HEK293T (cell line): Measurements from ENCODE around the gene NPAS3.

Source experiments
- CTCF ChIA-PET: fragments of 350-600 bp; formaldehyde crosslinking; extraction: SDS; loops from one replicate; lab custom pipeline; 2021; ENCODE audit warnings: antibody characterized with exemption, inconsistent platforms; lab: Yijun Ruan, JAX
- POLR2A ChIA-PET: fragments of 350-600 bp; formaldehyde crosslinking; extraction: SDS; loops from one replicate; lab custom pipeline; 2020; ENCODE audit warnings: antibody characterized with exemption, inconsistent platforms; lab: Yijun Ruan, JAX
- DNase-seq: peaks from one replicate; pipeline ENCODE4 v3.0.0; 2012; ENCODE audit warnings: mixed read lengths; ENCODE audit errors: extremely low spot score
- ARNT ChIP-seq: fragments of 450-650 bp; IDR thresholded peaks from 2 replicates; pipeline ENCODE4 v1.6.1; 2017; ENCODE audit warnings: mild to moderate bottlenecking
- BHLHE40 ChIP-seq: fragments of 450-650 bp; IDR thresholded peaks from 2 replicates; pipeline ENCODE4 v1.6.1; 2016; ENCODE audit warnings: mild to moderate bottlenecking, moderate library complexity, borderline replicate concordance
- CTBP1 ChIP-seq: fragments of 450-650 bp; IDR thresholded peaks from 2 replicates; pipeline ENCODE4 v1.6.1; 2016; ENCODE audit warnings: borderline replicate concordance
- ELF4 ChIP-seq: fragments of 450-650 bp; IDR thresholded peaks from 2 replicates; pipeline ENCODE4 v1.6.1; 2017; ENCODE audit warnings: antibody characterized with exemption
- FOXA1 ChIP-seq: fragments of 450-650 bp; IDR thresholded peaks from 2 replicates; pipeline ENCODE4 v1.6.1; 2016; ENCODE audit warnings: mild to moderate bottlenecking
- FOXK2 ChIP-seq: fragments of 450-650 bp; IDR thresholded peaks from 2 replicates; pipeline ENCODE4 v1.6.1; 2016; ENCODE audit warnings: mild to moderate bottlenecking
- FOXM1 ChIP-seq: fragments of 450-650 bp; IDR thresholded peaks from 2 replicates; pipeline ENCODE4 v1.6.1; 2017; ENCODE audit warnings: mild to moderate bottlenecking, borderline replicate concordance
- HDGF ChIP-seq: fragments of 450-650 bp; IDR thresholded peaks from 2 replicates; pipeline ENCODE4 v1.6.1; 2017; ENCODE audit warnings: antibody characterized with exemption, borderline replicate concordance
- L3MBTL2 ChIP-seq: fragments of 450-650 bp; conservative IDR thresholded peaks from 2 replicates; pipeline ENCODE4 v1.6.1; 2016; ENCODE audit warnings: mild to moderate bottlenecking
- LEF1 ChIP-seq: fragments of 450-650 bp; IDR thresholded peaks from 2 replicates; pipeline ENCODE4 v1.6.1; 2017; ENCODE audit warnings: mild to moderate bottlenecking, borderline replicate concordance
- NFRKB ChIP-seq: fragments of 450-650 bp; IDR thresholded peaks from 2 replicates; pipeline ENCODE4 v1.6.1; 2016; ENCODE audit warnings: mild to moderate bottlenecking, moderate library complexity
- SP1 ChIP-seq: fragments of 450-650 bp; IDR thresholded peaks from 2 replicates; pipeline ENCODE4 v1.6.1; 2017
- SUZ12 ChIP-seq: fragments of 450-650 bp; IDR thresholded peaks from 2 replicates; pipeline ENCODE4 v1.6.1; 2016; ENCODE audit warnings: mild to moderate bottlenecking
- TARDBP ChIP-seq: fragments of 450-650 bp; IDR thresholded peaks from 2 replicates; pipeline ENCODE4 v1.6.1; 2016
- ZNF384 ChIP-seq: fragments of 450-650 bp; IDR thresholded peaks from 2 replicates; pipeline ENCODE4 v1.6.1; 2016
- TF ChIP-seq, protein P1 (sequence below): fragments of 450-650 bp; IDR thresholded peaks from 2 replicates; pipeline ENCODE4 v1.6.1; 2016

Gene NPAS3

DNA sequence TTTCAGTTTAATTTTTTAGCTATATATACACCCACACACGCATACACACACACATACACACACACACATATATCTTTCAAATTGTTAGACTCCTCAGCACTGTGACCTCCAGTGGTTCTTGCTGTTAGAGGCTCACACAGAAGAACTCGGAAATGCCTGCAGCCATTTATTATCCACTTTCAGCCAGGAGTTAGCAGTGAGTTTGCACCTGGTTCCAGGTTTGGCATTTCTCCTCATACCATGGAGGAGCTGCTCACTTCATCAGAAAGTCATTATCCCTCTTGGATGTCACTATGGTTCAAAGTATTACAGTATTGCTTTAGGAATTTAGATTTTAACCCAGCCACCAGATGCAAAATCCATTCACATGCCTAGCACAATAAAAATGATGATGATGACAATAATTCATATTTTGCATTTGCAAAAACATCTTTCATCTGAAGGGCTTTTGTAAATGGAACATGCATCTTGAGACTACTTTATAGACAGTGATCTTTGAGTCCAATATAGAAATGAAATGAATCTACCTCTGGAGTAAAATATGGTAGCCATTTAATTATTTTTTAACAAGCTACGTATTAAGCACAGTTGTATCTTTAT lies 42.3 kb downstream of the NPAS3 start:
- ChIA-PET POLR2A (no interaction called here), CTCF (no interaction called here)
- no peak for DNase-seq
- no peak for TF ChIP-seq FOXM1
- no peak for TF ChIP-seq ARNT
- TF ChIP-seq ELF4, result no peak
- TF ChIP-seq, protein P1, sequence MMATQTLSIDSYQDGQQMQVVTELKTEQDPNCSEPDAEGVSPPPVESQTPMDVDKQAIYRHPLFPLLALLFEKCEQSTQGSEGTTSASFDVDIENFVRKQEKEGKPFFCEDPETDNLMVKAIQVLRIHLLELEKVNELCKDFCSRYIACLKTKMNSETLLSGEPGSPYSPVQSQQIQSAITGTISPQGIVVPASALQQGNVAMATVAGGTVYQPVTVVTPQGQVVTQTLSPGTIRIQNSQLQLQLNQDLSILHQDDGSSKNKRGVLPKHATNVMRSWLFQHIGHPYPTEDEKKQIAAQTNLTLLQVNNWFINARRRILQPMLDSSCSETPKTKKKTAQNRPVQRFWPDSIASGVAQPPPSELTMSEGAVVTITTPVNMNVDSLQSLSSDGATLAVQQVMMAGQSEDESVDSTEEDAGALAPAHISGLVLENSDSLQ, result no peak

DNA sequence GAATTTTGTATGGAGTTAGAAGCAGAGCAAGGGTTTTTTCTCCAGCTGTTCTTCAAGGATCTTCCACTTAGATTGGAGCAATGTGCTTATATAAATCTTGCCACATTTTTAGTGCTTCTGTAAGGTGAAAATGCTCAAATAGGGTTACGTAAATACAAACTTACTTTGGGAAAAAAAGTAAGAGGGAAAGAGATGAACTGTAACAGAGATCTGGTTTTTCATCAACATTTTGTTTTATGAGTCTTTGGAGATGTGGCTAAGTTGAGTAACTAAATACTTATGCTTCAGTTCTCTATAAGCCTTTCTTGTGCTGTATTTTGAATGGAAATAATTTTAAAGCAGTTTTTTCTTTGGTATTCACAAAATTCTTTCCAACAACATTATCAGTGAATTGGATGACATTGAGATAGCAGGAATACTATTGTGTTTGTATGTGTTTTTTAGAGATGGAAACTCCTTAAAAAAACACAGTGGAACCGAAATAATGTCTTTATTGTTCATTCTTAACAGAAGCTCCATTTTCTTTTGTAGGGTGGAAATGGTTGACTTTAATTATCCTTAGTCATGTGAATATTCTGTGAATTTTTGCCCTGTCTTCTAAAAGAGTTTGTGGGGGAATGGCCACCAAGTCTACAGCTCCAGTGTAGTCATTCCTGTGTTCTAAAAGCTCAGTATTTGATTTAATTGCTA lies 45.7 kb downstream of the NPAS3 start:
- ChIA-PET CTCF (interaction anchor here (0.6 kb wide), 1 partner anchor 1767 kb away, joined by 8 read pairs; no protein-coding TSS in a partner anchor), POLR2A (no interaction called here)
- TF ChIP-seq ZNF384 (no peak), ELF4 (no peak), NFRKB (no peak), SUZ12 (no peak), BHLHE40 (no peak), FOXM1 (no peak)
- TF ChIP-seq, protein P1, result no peak

DNA sequence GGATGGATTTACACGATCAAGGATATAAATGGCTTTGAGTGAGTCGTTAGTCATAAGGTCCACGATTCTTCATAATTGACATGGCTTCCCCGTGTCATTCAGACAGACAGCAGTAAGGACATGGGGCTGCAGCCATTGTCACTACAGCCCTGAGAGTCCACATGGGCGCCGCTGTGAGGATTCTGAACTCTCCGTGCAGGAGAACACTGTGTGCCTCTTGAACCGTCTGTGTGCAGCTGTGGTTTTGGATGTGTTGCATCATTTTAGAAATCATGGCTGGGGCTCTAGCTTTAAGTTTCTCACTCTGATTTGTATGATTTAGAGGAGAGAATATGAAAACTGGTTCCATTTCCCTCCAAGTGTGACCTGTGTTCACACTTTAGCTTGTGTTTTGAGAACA lies 47.2 kb downstream of the NPAS3 start:
- ChIA-PET CTCF (no interaction called here), POLR2A (no interaction called here)
- TF ChIP-seq SP1, result no peak
- no peak for TF ChIP-seq HDGF
- no peak for TF ChIP-seq L3MBTL2
- TF ChIP-seq BHLHE40, result no peak
- TF ChIP-seq SUZ12, result no peak
- TF ChIP-seq ARNT, result no peak
- TF ChIP-seq LEF1, result no peak
- TF ChIP-seq ZNF384, result no peak
- TF ChIP-seq CTBP1, result no peak
- TF ChIP-seq NFRKB, result no peak
- no peak for TF ChIP-seq FOXA1
- TF ChIP-seq ELF4, result no peak
- no peak for TF ChIP-seq FOXK2
- TF ChIP-seq TARDBP, result no peak
- no peak for TF ChIP-seq FOXM1
- TF ChIP-seq, protein P1, result no peak
- DNase-seq, result no peak

More for the DNA sequence above, 45.7 kb downstream of the NPAS3 start:
- DNase-seq, result no peak

DNA sequence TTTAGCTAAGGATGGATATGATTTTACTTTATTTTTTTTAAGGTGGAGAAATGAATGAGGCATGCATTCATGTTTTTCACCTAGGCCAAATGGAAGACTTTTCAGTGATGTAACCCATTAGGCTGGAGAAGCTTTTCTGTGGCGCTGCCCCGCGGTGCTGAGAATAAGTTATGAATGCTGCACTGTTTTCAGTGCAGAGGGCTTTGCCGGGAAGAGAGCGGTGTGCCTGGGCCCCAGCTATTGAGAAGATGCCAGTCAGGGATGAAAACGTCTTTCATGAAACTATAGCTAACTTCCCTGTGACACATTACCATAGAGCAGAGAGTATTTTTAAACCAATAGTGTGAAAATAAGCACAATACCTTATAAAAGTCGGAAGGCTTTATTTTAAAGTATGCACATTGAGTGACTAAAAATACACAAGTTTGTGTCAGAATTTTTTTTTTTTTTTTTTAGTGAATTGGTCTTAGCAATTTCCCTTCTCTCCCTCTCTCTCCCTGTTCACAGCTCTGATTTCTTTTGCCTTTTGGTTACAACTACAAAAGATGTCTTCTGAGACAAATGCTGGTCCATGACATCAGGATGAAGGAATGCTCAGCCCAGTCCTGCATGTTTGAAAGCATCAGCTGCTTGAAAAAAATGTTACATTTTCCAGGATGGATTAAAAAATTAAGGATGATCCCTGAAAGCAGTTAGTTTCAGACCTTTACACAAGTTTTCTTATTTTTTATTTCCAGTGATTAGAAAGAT lies 48.3 kb downstream of the NPAS3 start:
- CTCF ChIA-PET, result interaction anchor here (0.7 kb wide), 1 partner anchor 11 kb away, joined by 4 read pairs; no protein-coding TSS in a partner anchor
- no peak for DNase-seq
- TF ChIP-seq LEF1 (no peak), ZNF384 (no peak), L3MBTL2 (no peak), ELF4 (no peak), FOXK2 (no peak), FOXA1 (no peak), TARDBP (no peak), CTBP1 (no peak), BHLHE40 (no peak)
- POLR2A ChIA-PET, result no interaction called here

DNA sequence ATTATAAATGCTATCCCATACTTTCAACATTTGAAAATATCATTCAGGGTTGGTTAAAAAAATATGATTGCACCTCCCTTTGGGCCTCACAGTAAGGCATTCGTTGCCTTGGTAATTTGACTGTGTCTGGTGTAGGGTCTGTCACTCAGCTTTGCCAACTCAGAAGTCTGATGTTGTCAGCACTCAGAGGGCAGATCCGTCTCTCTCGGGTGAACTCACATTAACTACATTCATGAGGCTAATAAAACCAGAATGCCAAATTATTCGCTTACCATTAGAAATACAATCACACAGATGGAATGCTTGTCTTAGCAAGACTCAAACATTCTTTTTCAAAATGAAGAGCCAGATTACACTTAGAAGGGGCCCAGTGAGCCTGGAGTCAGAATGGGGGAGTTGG lies 53.0 kb downstream of the NPAS3 start:
- no peak for TF ChIP-seq SUZ12
- TF ChIP-seq, protein P1, result no peak
- TF ChIP-seq LEF1, result no peak
- TF ChIP-seq ELF4, result no peak
- TF ChIP-seq NFRKB, result no peak
- no peak for TF ChIP-seq FOXK2
- no peak for TF ChIP-seq TARDBP
- TF ChIP-seq L3MBTL2, result no peak
- POLR2A ChIA-PET, result no interaction called here
- DNase-seq, result no peak
- CTCF ChIA-PET, result no interaction called here

DNA sequence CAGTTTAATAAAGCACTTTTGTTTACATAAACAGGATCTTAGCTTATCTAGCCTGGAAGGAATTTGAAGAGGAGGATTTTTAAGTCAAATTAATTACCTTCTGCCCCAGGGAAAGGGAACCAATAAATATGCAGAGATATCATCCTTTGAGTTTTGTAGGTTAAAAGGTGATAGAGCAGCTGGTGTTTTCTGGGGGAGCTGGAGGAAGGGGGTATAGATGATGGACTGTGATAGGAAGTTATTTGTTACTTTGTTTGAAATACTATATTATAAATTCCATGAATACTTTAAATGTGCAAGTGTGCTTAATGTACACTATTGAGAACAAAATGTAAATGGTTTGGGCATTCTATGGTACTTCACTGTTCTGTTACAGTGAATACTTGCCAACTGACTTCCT lies 55.2 kb downstream of the NPAS3 start:
- no peak for TF ChIP-seq FOXK2
- no peak for TF ChIP-seq TARDBP
- no peak for TF ChIP-seq CTBP1
- TF ChIP-seq HDGF, result no peak
- no peak for TF ChIP-seq FOXM1
- no peak for TF ChIP-seq SP1
- no peak for TF ChIP-seq ELF4
- TF ChIP-seq FOXA1, result no peak
- no peak for TF ChIP-seq ARNT
- TF ChIP-seq NFRKB, result no peak
- TF ChIP-seq SUZ12, result no peak
- TF ChIP-seq L3MBTL2, result no peak
- TF ChIP-seq, protein P1, result no peak
- no peak for TF ChIP-seq LEF1
- no peak for TF ChIP-seq BHLHE40
- no peak for TF ChIP-seq ZNF384
- POLR2A ChIA-PET, result no interaction called here
- DNase-seq, result no peak
- CTCF ChIA-PET, result no interaction called here
